ENCODE results near the gene MRFAP1. TPM values are rescaled to one million over a fixed set of nuclear protein-coding genes. Genes with fewer than 3 reads are reported as not detected.
A peak's percentile ranks its signal among the peaks of the same experiment; 100 is the strongest.

Gene MRFAP1
- polyA plus RNA-seq, 3 donors, result 72.1 to 180 (median 171) TPM

- Histone ChIP-seq H3K4me3 (replicated peaks in 1 of 3; ENCODE audit: low read depth in 2 of 3, low read length in 3 of 3) (no peak overlapping the region), H4K20me1 (ENCODE audit: insufficient read depth, low read length) (no peaks in the 10 kb centered on the region), H3K9me3 (replicated peaks in 1 of 2; ENCODE audit: control insufficient read depth in 1 of 2, insufficient read depth in 1 of 2, low read length in 2 of 2) (no peaks in the 10 kb centered on the region), H3K36me3 (replicated peaks in 1 of 2; ENCODE audit: control insufficient read depth in 1 of 2, insufficient read depth in 2 of 2, low read length in 2 of 2) (peaks cover 83 to 94% of the 10 kb centered on the region in 2 donors), H3K79me2 (ENCODE audit: insufficient read depth, low read length) (no peaks in the 10 kb centered on the region), H2AFZ (ENCODE audit: insufficient read depth, low read depth, low read length, poor library complexity, severe bottlenecking) (no peak overlapping the region), H3K9ac (ENCODE audit: insufficient read depth, low read length, poor library complexity, severe bottlenecking) (no peak overlapping the region), H3K27me3 (ENCODE audit: control insufficient read depth in 2 of 2, insufficient read depth in 2 of 2, low read length in 2 of 2) (no peaks in the 10 kb centered on the region), H3K4me2 (replicated peaks; ENCODE audit: extremely low read depth, low read length, poor library complexity, severe bottlenecking) (no peak overlapping the region), H3K4me1 (ENCODE audit: control insufficient read depth in 1 of 2, insufficient read depth in 2 of 2, low read length in 2 of 2) (no peaks in the 10 kb centered on the region), H3K27ac (ENCODE audit: low read depth in 1 of 2, low read length in 2 of 2) (no peak overlapping the region)
- Mint-ChIP-seq H3K4me1 (no peaks in the 10 kb centered on the region), H3K27ac (peak overlapping the region in 1 of 7 donors; percentile 41), H3K9me3 (no peaks in the 10 kb centered on the region), H3K27me3 (ENCODE audit: low read depth in 3 of 3) (no peaks in the 10 kb centered on the region), H3K4me3 (no peak overlapping the region), H3K36me3 (peaks cover 83 to 94% of the 10 kb centered on the region in 2 donors)
- DNase-seq, result no peak
- intact Hi-C loops (cut with micrococcal nuclease), result no loop called here
- TF ChIP-seq, protein P1, sequence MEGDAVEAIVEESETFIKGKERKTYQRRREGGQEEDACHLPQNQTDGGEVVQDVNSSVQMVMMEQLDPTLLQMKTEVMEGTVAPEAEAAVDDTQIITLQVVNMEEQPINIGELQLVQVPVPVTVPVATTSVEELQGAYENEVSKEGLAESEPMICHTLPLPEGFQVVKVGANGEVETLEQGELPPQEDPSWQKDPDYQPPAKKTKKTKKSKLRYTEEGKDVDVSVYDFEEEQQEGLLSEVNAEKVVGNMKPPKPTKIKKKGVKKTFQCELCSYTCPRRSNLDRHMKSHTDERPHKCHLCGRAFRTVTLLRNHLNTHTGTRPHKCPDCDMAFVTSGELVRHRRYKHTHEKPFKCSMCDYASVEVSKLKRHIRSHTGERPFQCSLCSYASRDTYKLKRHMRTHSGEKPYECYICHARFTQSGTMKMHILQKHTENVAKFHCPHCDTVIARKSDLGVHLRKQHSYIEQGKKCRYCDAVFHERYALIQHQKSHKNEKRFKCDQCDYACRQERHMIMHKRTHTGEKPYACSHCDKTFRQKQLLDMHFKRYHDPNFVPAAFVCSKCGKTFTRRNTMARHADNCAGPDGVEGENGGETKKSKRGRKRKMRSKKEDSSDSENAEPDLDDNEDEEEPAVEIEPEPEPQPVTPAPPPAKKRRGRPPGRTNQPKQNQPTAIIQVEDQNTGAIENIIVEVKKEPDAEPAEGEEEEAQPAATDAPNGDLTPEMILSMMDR (IDR thresholded peaks at IDR 0.05), result no peak
- WGBS (ENCODE audit: insufficient coverage), result 87% methylated on average over 13 of the region's 16 CpGs
Observed at GRCh38 chr4:6595897-6596537, 44.5 kb upstream of the MRFAP1 start.

DNA sequence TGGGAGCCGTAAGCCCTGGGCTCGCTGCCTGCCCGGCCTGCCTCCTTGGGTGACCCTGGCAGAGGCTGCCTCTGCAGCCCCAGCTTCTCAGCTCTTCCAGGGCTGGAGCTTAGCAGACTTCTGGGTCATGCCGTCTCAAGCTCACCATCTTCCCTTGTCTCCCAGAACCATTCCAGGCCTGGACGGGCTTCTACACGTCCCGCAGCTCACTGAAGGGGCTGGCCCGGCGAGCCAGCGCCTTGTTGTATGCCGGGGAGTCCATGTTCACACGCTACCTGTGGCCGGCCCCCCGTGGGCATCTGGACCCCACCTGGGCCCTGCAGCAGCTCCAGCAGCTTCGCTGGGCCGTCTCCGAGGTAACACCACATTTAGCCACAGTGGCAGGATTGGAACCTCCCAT is 43.5 kb upstream of the MRFAP1 start:
- Histone ChIP-seq H3K27ac (ENCODE audit: low read depth in 1 of 2, low read length in 2 of 2) (no peak overlapping the region), H3K9ac (ENCODE audit: insufficient read depth, low read length, poor library complexity, severe bottlenecking) (no peak overlapping the region), H3K36me3 (replicated peaks in 1 of 2; ENCODE audit: control insufficient read depth in 1 of 2, insufficient read depth in 2 of 2, low read length in 2 of 2) (peaks cover 81 to 94% of the 10 kb centered on the region in 2 donors), H4K20me1 (ENCODE audit: insufficient read depth, low read length) (no peaks in the 10 kb centered on the region), H3K4me3 (replicated peaks in 1 of 3; ENCODE audit: low read depth in 2 of 3, low read length in 3 of 3) (no peak overlapping the region), H3K4me1 (ENCODE audit: control insufficient read depth in 1 of 2, insufficient read depth in 2 of 2, low read length in 2 of 2) (no peaks in the 10 kb centered on the region), H3K9me3 (replicated peaks in 1 of 2; ENCODE audit: control insufficient read depth in 1 of 2, insufficient read depth in 1 of 2, low read length in 2 of 2) (no peaks in the 10 kb centered on the region), H3K27me3 (ENCODE audit: control insufficient read depth in 2 of 2, insufficient read depth in 2 of 2, low read length in 2 of 2) (no peaks in the 10 kb centered on the region), H3K4me2 (replicated peaks; ENCODE audit: extremely low read depth, low read length, poor library complexity, severe bottlenecking) (no peak overlapping the region), H2AFZ (ENCODE audit: insufficient read depth, low read depth, low read length, poor library complexity, severe bottlenecking) (no peak overlapping the region), H3K79me2 (ENCODE audit: insufficient read depth, low read length) (no peaks in the 10 kb centered on the region)
- Mint-ChIP-seq H3K27ac (no peak overlapping the region), H3K27me3 (ENCODE audit: low read depth in 3 of 3) (no peaks in the 10 kb centered on the region), H3K4me3 (no peak overlapping the region), H3K36me3 (peaks cover 83 to 94% of the 10 kb centered on the region in 2 donors), H3K9me3 (peaks cover 0 to 2% (median 0%) of the 10 kb centered on the region in 7 donors), H3K4me1 (no peaks in the 10 kb centered on the region)
- TF ChIP-seq, protein P1 (IDR thresholded peaks at IDR 0.05), result no peak
- intact Hi-C loops (cut with micrococcal nuclease), result no loop called here
- DNase-seq, result no peak
- 99% methylated on average over 17 of the region's 17 CpGs for WGBS (ENCODE audit: insufficient coverage)

Measured in CD14-positive monocyte (primary cell).